ENCODE results near the gene TANC1.
"Not testable (repeated sequence)": the region's sequence is repeated elsewhere in the genome, so short reads cannot be mapped to it uniquely, and the experiment has no call there.

The TANC1 gene

GRCh38 chr2:159134979-159135378 lies 166.5 kb downstream of the TANC1 start:
- no peak for DNase-seq (ENCODE audit: low read depth in 4 of 4, low spot score in 1 of 4)

DNA sequence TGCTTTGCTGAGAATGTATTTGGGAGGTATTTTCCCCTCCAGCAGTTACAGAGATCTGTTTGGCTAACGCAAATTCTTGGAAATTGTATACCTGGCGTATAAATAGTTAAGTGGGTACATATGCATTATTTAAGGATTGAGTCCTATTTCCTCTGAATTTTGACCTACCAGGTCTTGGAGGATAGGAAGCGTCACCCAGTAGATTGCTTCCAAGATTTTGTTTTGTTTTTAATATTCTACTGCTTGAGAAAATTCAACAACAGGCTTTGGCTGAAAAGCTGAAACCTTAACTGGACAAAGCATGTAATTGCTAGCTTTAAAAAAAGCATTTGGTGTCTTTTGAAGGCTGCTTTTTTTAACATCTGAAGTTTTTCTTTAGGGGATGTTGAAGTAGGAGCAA lies 168.0 kb downstream of the TANC1 start:
- no peak for DNase-seq (ENCODE audit: low read depth in 4 of 4, low spot score in 1 of 4)

GRCh38 chr2:159137511-159138241 lies 169.2 kb downstream of the TANC1 start:
- no peak for DNase-seq (ENCODE audit: low read depth in 4 of 4, low spot score in 1 of 4)

DNA sequence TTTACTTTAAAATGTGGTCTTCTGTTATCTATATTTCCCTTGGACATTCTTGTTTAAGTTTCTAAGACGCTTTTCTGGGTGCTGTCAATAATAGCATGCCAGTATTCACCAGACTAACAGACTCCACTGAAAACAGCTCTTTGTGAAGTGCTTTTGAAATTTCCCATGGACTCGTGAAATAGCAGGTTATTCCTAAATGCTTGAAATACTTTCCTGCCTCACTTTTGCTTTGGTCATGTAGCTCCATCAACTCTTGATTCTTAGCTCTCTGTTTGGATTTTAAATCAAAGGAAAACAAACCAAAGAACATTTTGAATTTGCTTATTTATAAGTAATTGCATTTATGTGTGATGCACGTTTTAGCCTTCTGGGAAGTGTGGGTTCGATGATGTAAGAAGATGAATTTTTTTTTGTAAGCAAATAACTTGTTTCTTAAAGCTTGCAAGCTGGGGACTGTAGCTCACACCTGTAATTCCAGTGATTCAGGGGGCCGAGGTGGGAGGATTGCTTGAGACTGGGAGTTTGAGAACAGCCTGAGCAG lies 170.3 kb downstream of the TANC1 start:
- no peak for DNase-seq (ENCODE audit: low read depth in 4 of 4, low spot score in 1 of 4)

DNA sequence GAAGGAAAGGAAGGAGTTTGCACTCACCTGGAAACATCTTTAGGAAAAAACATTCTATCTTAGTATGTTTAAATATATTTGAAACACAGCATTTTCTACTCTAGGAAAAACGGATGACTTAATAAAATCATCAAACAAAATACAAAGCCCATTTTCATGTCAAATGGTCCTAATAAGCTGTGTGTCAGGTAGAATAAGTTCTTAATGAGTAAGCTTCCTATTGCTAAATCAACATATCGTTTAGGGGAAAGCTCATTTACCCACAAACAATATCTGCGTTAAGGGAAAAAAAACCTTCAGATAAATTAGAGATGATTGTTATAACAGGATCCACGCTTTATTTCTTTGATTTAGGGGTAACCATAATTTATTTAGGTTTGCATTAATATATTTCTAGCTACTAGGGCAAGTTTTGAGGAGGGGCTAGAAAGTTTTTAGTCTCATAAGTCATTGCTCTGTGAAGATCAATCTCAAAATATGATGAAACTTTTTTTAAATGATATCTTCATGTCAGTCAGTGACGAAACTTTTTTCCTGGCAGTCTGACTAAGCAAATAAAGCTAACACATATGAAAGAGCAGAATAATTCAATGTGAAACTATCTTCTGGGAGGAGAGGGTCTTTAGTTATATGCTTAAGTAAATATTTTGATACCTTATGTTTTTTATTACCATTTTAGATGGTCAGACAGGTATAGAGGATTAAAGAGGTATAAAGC lies 170.9 kb downstream of the TANC1 start:
- DNase-seq (ENCODE audit: low read depth in 4 of 4, low spot score in 1 of 4): no peak

DNA sequence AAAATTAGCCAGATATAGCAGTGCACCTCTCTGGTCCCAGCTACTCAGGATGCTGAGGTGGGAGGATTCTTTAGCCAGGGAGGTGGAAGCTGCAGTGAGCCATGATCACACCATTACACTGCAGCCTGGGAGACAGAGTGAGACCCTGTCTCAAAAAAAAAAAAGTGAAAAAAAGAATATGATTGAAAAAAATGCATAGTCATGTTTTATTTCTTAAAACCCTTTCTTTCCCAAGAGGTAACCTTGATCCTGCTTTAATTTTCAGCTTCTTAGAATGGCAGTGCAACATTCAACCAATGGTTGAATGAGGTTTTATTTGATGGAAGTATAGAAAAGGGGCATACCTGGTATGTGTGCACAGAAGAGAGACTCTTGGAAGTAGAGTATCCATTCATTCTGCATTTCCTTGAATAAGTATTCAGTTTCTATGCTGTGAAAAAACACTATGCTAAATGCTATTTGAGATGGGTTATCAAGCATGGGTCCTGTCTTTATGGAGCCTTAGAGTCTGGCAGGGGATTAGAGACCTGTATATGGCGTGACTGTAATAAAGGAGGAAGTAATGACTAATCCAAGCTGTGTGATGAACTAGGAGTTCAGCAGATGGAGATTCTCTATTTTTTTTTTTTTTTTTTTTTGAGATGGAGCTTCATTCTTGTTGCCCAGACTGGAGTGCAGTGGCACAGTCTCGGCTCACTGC lies 171.8 kb downstream of the TANC1 start:
- DNase-seq (ENCODE audit: low read depth in 4 of 4, low spot score in 1 of 4): no peak

DNA sequence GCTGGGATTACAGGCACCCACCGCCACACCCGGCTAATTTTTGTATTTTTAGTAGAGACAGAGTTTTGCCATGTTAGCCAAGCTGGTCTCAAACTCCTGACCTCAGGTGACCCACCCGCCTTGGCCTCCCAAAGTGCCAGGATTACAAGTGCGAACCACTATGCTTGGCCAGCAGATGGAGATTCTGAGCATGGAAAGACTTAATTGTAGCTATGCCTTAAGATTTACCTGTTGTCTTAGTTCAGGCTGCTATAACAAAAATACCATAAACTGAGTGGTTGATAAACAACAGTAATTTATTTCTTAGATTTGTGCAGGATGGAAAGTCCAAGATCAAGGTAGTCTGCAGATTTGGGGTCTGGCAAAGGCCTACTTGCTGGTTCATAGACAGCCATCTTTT lies 172.4 kb downstream of the TANC1 start:
- not testable (repeated sequence) for DNase-seq (ENCODE audit: low read depth in 4 of 4, low spot score in 1 of 4)

GRCh38 chr2:159144776-159145614 lies 176.6 kb downstream of the TANC1 start:
- no peak for DNase-seq (ENCODE audit: low read depth in 4 of 4, low spot score in 1 of 4)

- DNase-seq (ENCODE audit: low read depth in 4 of 4, low spot score in 1 of 4): no peak
These were observed 177.4 kb downstream of the TANC1 start for GRCh38 chr2:159145745-159146354.

DNA sequence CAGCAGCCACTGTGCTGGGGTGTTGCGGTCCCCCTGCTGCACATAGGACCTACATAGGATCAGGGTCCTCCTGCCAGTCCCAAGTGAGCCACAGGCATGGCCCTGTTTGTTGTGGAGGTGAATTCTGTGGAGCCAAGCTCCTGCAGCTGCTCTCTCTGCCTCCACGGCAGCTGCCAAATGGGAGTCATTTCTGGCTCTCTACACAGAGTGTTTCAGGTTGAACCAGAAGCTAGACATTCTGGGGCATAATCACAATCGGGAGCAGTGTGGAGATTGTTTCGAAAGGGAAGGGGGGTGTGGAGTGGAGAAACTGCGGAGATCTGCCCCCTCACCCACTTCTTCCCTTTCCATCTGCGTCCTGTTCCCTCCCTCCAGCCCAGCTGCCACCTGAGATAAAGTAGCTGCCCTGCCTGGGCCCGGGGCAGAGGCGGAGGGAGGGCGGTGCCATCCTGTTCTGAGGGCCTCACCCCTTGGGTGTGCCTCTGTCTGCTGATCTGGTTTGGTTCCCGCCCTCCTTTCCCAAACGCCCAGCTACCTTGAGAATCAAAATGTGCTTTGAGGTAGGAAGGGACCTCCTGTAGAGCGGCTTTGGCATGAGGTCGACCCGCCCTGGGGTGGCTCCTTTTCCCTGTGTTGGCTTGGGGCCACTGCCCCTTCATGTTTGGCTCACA lies 178.7 kb downstream of the TANC1 start:
- no peak for DNase-seq (ENCODE audit: low read depth in 4 of 4, low spot score in 1 of 4)

GRCh38 chr2:159147690-159148089 lies 179.2 kb downstream of the TANC1 start:
- no peak for DNase-seq (ENCODE audit: low read depth in 4 of 4, low spot score in 1 of 4)

DNA sequence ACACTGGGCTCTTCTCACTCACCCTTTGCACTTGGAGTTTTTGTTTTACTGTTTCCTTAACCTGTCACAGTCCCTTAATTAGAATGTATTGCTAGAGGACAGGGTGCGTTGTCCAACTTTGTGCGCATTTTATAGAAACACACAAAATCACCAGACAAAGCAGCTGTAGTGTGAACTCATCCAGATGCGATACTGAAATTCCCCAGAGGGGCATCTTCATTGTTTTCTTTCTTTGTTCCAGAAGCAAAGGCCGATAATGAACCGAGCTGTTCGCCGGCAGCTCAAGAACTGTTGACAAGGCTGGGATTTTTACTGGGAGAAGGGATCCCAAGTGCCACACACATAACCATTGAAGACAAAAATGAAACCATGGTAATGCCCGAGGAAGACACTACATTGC lies 180.5 kb downstream of the TANC1 start:
- no peak for DNase-seq (ENCODE audit: low read depth in 4 of 4, low spot score in 1 of 4)

GRCh38 chr2:159149747-159150146 lies 181.3 kb downstream of the TANC1 start:
- no peak for DNase-seq (ENCODE audit: low read depth in 4 of 4, low spot score in 1 of 4)

GRCh38 chr2:159150280-159150746 lies 181.9 kb downstream of the TANC1 start:
- no peak for DNase-seq (ENCODE audit: low read depth in 4 of 4, low spot score in 1 of 4)

DNA sequence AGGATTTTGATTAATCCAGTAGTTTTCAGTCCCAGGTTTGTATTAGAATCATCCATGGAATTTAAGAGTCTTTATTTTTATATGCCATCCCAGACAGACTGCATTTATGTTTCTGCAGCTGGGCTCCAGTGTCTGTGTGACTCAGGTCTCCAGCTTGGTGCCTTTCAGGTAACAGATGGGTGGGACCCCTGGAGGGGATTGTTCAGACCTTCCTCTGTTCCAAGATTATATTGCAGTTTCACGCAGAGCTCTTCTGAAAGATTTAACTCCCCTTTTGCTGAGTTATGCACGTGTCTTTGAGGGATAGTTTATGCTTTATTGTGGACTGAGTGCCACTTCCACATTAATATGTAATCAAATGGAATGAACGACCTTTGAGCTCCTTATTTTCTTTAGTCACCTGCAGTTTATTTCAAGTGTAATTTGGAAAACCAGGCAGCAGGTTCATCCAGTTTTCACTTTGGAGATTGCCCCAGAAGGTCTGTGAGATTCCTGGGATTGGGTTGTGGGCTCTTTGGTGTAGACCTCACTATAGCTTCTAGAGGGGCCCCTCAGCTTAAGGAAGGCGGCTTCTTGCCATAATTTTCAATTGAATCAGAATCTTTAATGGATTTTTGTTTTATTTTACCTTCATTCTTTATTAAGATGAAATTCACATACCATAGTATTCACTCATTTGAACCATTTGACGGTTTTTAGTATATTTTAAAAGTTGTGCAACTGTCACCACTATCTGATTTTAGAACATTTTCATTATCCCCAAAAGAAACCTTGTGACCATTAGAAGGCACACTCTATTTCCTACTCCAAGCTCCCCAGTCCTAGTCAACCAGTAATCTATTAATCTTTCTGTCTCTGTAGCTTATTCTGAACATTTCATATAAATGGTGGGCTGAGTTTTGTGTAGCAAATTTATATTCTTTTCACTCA lies 183.0 kb downstream of the TANC1 start:
- DNase-seq (ENCODE audit: low read depth in 4 of 4, low spot score in 1 of 4): no peak

- no peak for DNase-seq (ENCODE audit: low read depth in 4 of 4, low spot score in 1 of 4)
These were observed 183.8 kb downstream of the TANC1 start for GRCh38 chr2:159152128-159152778.

DNA sequence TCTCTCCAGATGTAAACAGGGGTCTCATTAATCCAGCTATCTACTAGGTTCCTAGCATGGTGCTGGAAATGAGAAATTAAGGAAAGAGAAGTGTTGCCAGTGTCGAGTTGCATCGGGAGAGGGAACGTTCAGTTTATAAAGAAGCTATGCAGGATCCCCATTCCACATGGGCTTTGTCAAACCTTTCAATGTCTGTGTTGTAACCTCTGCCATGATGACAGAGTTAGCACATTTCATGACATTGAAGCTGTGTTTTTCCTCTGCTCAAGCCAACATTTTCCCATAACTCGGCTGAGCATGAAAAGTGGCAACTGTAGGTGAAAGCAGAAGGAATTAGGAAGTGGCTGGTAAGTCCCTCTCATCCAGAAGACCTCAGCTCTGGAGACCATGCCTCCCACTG lies 184.6 kb downstream of the TANC1 start:
- DNase-seq (ENCODE audit: low read depth in 4 of 4, low spot score in 1 of 4): no peak

GRCh38 chr2:159153463-159153862 lies 185.0 kb downstream of the TANC1 start:
- no peak for DNase-seq (ENCODE audit: low read depth in 4 of 4, low spot score in 1 of 4)

Data from stimulated activated CD4-positive, alpha-beta T cell treated with anti-CD3 and anti-CD28 coated beads, Interleukin-1b, Interleukin-23, amount 100 ng/mL, for 24 hours (primary cell).